NCI-H1105 treated with DMSO at 0.1 percent for 48 hours (cell line): ENCODE results near the gene PTH2R.
"Not testable (repeated sequence)": the region's sequence is repeated elsewhere in the genome, so short reads cannot be mapped to it uniquely, and the experiment has no call there.

Experiments used
- DNase-seq: peaks from one replicate; lab custom pipeline; 2025; lab: John Stamatoyannopoulos, UW

Gene PTH2R

GRCh38 chr2:208406474-208407451 is at the start of gene PTH2R:
Gene PTH2R, plus strand, starts transcription at chr2:208406792. Its CDS starts 252 bp downstream, at chr2:208407044.
- DNase-seq, result peak; percentile 87

GRCh38 chr2:208356846-208357574 is 49.6 kb upstream of the PTH2R start:
- no peak for DNase-seq

- no peak for DNase-seq
These were observed 47.6 kb upstream of the PTH2R start for GRCh38 chr2:208358758-208359631.

- DNase-seq, result no peak
These were observed 47.0 kb upstream of the PTH2R start for GRCh38 chr2:208359632-208359986.

- DNase-seq, result no peak
These were observed 46.1 kb upstream of the PTH2R start for GRCh38 chr2:208360259-208361076.

- DNase-seq, result no peak
These were observed 45.5 kb upstream of the PTH2R start for GRCh38 chr2:208361077-208361441.

GRCh38 chr2:208363485-208363884 is 43.1 kb upstream of the PTH2R start:
- no peak for DNase-seq

- DNase-seq, result no peak
These were observed 40.1 kb upstream of the PTH2R start for GRCh38 chr2:208366215-208367127.

GRCh38 chr2:208369091-208369490 is 37.5 kb upstream of the PTH2R start:
- no peak for DNase-seq

- DNase-seq, result no peak
These were observed 35.5 kb upstream of the PTH2R start for GRCh38 chr2:208370881-208371633.

GRCh38 chr2:208371634-208371935 is 35.0 kb upstream of the PTH2R start:
- DNase-seq, result no peak

- DNase-seq, result peak; percentile 58
These were observed 33.0 kb upstream of the PTH2R start for GRCh38 chr2:208373460-208374089.

GRCh38 chr2:208375491-208376068 is 31.0 kb upstream of the PTH2R start:
- no peak for DNase-seq

GRCh38 chr2:208377344-208377860 is 29.2 kb upstream of the PTH2R start:
- not testable (repeated sequence) for DNase-seq

GRCh38 chr2:208379192-208379591 is 27.4 kb upstream of the PTH2R start:
- DNase-seq, result no peak

- no peak for DNase-seq
These were observed 22.0 kb upstream of the PTH2R start for GRCh38 chr2:208384637-208385036.

GRCh38 chr2:208386541-208386940 is 20.1 kb upstream of the PTH2R start:
- DNase-seq, result no peak

- DNase-seq, result no peak
These were observed 16.7 kb upstream of the PTH2R start for GRCh38 chr2:208389940-208390339.

GRCh38 chr2:208392300-208392699 is 14.3 kb upstream of the PTH2R start:
- DNase-seq, result no peak
